GM18519 (cell line): ENCODE measurements around the gene H2AZ2.
A peak's percentile ranks its signal among the peaks of the same experiment; 100 is the strongest.

ENCODE experiments used
- ATAC-seq: cut with Tn5 transposase; IDR thresholded peaks from one replicate; pipeline ENCODE4 v1.9.1; 2021; ENCODE audit warnings: mild to moderate bottlenecking, moderate library complexity; ENCODE audit not compliant: unreplicated experiment, low FRiP score

H2AZ2 gene

GRCh38 chr7:44847920-44848634, at the start of gene H2AZ2:
TSS of gene H2AZ2 (minus strand) at chr7:44848087. CDS start at chr7:44847971, 116 bp downstream.
- ATAC-seq = peak; percentile 75

GRCh38 chr7:44897309-44897708, 49.4 kb upstream of the H2AZ2 start:
- no peak for ATAC-seq

- ATAC-seq = no peak
These were observed 47.1 kb upstream of the H2AZ2 start for GRCh38 chr7:44894888-44895580.

DNA sequence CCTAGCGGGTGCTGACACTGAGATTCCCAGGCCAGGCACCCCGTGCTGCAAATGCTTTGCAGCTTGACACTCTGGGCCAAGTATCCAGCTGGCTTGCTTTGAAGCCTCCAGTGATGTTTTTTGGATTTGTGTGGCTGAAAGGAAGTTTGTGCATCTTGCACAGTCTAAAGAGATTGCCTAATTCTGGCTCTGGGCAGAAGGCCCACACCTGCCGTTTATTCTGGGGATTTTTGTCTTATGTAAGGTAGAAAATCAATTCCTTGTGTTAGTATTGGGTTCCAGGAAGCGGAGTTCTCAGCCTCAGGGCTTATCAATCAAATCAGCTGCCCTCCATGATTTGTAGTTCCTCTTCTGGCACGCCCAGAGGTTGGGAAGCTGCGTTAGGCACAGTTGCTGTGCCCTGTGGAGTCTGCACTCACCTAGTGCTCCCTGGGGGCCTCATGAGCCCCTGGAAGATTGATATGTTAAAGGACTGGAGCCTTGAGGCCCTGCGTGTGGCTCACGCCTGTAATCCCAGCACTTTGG, 45.9 kb upstream of the H2AZ2 start:
- no peak for ATAC-seq

DNA sequence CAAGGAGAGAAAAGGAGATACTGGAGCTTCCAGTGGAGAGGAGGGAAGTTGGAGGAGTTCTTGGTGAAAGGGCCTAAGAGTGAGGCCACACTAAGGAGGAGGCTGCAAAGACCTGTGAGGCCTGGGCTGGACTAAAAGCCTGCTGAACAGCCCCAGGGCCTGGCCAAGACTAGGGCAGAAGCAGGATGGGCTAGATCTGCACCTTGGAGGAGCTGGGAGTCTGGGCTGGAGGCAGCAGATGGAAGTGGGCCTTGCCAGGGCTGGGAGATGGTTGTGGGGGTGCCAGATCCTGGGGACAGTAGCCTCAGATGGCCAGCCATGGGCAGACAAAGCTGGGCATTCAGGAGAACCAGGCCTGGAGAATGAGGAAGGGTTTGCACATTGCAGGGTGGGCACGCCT, 43.9 kb upstream of the H2AZ2 start:
- ATAC-seq = no peak

DNA sequence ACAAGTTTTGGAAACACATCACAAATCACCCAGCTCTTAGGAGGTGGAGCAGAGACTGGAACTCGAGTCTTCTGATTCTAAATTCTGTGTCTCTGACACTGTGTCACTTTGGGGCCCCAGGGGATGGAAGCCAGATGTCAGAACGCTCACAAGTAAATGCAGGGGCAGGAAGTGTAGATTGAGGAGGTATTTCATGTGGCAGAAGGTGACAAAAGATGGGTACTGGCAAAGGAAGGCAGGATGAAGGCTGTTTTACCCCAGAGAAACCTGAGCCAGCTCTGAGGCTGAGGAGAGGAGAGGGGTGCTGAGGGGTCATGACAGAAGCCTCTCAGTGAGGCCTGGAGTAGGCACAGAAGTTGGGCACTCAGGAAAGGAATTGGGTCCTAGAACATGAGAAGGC, 43.5 kb upstream of the H2AZ2 start:
- ATAC-seq = no peak

GRCh38 chr7:44889086-44889781, 41.3 kb upstream of the H2AZ2 start:
- no peak for ATAC-seq

DNA sequence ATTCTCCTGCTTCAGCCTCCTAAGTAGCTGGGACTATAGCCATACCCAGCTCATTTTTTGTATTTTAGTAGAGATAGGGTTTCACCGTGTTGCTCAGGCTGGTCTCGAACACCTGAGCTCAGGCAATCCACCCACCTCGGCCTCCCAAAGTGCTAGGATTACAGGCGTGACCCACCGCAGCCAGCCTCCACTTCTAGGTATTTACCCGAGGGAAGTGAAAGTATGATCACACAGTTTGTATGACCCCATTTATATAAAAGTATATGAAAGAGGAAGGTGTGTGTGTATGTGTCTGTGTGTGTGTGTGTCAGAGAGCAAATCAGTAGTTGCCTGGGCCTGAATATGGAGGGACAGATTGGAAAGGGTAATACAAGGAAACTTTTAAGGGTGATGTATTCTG, 39.4 kb upstream of the H2AZ2 start:
- no peak for ATAC-seq

- peak; percentile 74 for ATAC-seq
These were observed 37.8 kb upstream of the H2AZ2 start, which contains the start of gene PURB for GRCh38 chr7:44885394-44886317. TSS of gene PURB (minus strand) at chr7:44885530. CDS start at chr7:44885348, 182 bp downstream.

DNA sequence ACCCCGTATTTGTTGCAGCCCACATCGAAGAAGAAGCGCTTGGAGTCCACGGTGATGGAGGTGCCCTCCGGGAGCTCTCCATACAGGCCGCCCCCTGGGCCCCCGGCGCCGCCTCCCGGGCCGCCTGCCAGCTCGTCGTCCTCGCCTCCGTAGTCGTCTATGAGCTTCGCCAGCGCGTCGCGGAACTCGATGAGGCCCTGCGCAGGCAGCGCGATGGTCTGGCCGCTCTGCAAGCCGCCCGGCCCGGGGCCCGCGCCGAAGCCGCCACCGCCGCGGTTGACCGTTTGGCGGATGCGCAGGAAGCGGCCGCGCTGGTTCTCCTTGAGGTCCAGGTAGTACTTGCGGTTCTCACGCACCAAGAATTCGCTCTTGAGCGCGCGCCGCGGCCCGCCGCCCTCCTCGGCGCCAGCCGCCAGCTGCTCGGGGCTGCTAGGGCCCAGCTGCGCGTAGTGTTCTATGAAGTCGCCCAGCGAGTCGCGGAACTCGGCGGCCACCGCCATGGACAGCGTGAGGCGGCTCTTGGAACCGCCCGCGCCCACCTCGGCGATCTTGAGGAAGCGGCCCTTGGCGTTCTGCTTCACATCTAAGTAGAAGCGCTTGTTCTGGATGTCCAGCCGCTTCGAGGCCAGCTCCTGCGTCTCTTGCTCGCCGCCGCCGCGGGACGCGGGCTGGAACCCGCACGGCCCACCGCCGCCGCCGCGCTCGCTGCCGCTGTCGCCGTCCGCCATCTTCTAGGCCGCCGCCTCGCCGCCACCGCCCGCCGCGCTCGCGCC, 36.9 kb upstream of the H2AZ2 start:
- no peak for ATAC-seq

DNA sequence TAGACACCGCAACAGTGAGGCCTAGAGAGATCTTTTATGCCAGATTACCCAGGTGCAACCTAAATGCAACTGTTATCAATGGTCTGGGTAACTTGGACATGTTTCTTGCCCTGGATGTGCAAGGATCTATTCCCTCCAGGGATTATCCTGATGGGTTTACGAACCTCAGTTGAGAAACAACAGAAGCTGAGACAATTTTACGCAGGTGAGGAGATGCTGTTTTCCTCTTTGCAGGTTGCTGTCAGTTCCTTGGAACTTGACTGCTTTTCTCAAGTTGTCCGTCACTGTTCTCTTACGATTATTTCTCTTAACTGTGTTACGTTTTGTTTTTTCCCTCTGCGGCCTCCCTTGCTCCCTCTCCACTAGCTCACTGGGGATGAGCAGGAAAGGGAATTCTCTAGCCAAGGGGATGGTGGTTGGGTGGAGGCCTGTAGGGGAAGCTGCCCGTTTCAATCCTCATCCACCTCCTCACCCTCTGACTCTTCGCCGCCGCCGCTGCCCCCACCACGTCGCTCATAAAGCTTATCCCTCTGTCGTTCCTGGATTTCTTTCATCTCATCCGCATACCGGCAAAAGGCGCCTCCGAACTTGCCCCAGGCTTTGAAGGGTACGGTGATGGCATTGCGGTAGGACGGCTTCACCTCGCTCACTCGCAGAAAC, 36.2 kb upstream of the H2AZ2 start:
- no peak for ATAC-seq

DNA sequence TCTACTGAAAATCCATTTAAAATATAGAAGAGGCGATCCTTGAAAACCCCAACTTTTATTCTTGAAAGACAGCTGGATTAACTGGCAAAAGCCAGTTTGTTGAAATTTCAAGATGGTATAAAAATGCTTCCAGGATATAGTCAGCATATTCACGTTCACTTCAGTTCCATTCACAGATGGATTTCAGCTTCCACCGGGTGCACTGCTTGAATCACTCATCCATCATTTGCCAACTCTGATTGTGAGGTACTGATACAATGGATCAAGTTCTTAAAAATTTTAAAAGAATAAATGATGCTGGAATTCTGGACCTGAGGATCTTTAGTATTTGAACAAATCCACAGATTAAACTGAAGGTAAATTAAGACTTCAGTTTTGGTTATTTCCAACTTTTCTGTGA, 35.0 kb upstream of the H2AZ2 start:
- no peak for ATAC-seq

GRCh38 chr7:44881610-44882009, 33.7 kb upstream of the H2AZ2 start:
- ATAC-seq = no peak

DNA sequence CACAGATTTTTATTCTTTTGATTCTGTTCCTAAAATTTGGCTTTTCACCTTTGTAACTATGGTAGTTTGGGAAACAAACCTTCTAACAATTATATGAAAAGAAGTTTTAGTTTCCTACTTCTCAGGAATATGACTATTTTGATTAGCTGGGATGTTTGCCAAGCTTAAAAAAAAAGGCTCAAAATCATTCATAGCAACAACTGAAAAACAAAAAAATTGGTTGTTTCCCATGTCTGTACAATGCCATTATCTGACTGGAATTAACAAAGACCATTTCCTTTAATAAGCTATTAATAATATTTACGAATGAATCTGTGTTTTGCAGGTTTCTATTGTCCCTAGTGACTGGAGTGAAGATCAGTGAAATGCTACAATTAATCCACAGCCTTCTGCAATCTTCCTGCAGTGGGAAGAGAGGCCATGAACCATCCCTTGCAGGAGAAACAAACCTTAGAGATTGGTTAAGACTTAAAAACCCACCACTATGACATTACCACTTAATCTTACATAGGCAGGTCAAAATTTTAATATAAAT, 33.2 kb upstream of the H2AZ2 start:
- no peak for ATAC-seq

GRCh38 chr7:44880317-44881018, 32.6 kb upstream of the H2AZ2 start:
- no peak for ATAC-seq

DNA sequence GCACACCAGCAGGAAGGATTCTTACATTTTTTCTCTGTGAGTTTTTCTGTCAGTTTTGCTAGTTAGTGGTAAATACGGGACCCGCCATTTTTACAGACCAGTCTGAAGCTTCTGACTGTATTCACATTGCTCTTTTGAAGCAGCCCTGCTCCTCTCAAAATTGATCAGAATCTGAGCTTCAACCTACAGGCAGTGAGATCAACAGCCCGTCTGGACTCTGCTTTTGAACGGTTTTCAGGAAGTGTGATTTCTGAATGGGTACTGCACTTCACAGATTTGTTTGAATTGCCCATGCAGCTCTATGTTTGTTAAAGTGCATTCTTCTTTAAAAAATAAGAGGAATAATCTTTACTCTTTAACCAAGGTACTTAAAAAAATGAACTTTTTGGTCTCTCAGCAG, 28.5 kb upstream of the H2AZ2 start:
- ATAC-seq = no peak

DNA sequence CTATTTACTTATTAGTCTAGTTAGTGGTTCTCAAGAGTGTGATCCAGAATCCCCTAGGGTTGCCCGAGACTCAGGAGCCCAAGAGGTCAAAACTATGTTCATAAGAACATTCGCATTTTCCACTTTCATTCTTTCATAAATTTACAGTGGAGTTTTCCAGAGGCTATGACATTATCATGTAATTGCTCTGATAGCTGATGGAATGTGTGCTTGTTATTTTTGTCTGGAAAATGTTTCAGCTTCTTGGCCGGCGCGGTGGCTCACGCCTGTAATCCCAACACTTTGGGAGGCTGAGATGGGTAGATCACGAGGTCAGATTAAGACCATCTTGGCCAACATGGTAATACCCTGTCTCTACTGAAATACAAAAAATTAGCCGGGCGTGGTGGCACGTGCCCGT, 27.4 kb upstream of the H2AZ2 start:
- no peak for ATAC-seq

GRCh38 chr7:44872787-44873186, 24.9 kb upstream of the H2AZ2 start:
- no peak for ATAC-seq
